Right lung (tissue), 5 donors: ENCODE results near the gene STX17. TPM values are rescaled to one million over a fixed set of nuclear protein-coding genes. Genes with fewer than 3 reads are reported as not detected.

Source experiments
- polyA plus RNA-seq, 5 donors: library from polyadenylated mRNA; unstranded; fragments of 120-200 nt; gene quantifications; one replicate each; pipeline versions ENCODE4 v1.2.1 to v1.2.3, GENCODE V29; 2013; ENCODE audit warnings: inconsistent platforms in 1 of 5, low replicate concordance in 1 of 5; ENCODE audit not compliant: insufficient read length in 5 of 5, insufficient read depth in 1 of 5

Gene STX17
- polyA plus RNA-seq, 5 donors = 26.1 to 44.4 (median 41.0) TPM

Other genes starting within 250 kb of the STX17 start
- under 1 TPM; 0.42 to 0.73 (median 0.46) TPM for gene NR4A3, start 84.8 kb upstream of the STX17 start, polyA plus RNA-seq
- gene ERP44, start 192.3 kb downstream of the STX17 start, polyA plus RNA-seq = 10 to 100 TPM; 26.5 to 36.3 (median 34.0) TPM
- 10 to 100 TPM; 18.3 to 29.7 (median 26.4) TPM for gene INVS, start 192.6 kb downstream of the STX17 start, polyA plus RNA-seq